Lung microvascular endothelial cell (primary cell): Measurements from ENCODE around the gene KIRREL3. TPM values are rescaled to one million over a fixed set of nuclear protein-coding genes. Genes with fewer than 3 reads are reported as not detected.

Experiments
- DNase-seq, 2 donors: peaks; one replicate each; pipeline versions ENCODE4 v3.0.0 to v3.0.0-alpha.2; 2010; ENCODE audit warnings: low read depth in 2 of 2
- total RNA-seq: library from RNA; depleted of rRNA; stranded (reverse); fragments of >200 nt; gene quantifications from 2 replicates; pipeline ENCODE4 v1.2.1, GENCODE V29; 2014

KIRREL3 gene
- total RNA-seq, 1 donor from 2014 or later = under 0.01 TPM

GRCh38 chr11:126874831-126875230 is 125.7 kb downstream of the KIRREL3 start:
- no peak for DNase-seq

DNA sequence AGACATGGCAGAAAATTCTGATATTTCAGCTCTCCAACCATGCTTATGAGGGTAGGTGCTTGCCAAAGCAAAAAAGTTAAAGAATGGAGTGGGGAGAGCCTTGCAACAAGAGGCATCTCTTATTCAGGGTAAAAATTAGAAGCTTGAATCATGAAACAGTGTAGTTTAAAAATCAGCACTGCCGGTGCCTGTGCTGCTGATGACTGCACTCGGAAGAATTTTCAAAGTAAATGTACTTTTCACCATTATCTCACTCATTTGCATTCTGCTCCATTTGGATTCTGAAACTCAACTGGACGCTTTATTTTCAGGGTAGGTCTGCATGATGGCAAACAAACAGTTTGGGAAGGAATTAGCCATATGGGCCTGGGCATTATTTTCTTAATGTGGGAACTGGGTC is 126.3 kb downstream of the KIRREL3 start:
- no peak for DNase-seq

DNA sequence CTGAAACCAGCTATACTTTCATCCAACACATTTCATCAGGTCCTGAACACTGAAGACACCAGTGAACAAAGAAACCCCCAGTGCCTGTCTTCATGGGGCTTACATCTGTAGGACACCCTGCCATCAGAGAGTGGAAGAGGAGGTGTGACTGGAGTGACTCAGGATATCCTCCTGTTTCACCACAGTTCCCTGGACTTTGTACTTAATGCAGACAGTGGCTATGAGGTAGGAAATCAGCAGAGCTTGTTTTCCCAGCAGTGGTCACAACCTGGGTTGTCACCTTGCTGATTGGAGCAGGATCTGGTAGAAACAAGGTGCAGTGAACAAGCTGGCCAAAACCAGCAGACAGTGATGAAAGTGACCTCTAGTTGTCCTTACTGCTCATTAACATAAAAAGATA is 128.8 kb downstream of the KIRREL3 start:
- no peak for DNase-seq

DNA sequence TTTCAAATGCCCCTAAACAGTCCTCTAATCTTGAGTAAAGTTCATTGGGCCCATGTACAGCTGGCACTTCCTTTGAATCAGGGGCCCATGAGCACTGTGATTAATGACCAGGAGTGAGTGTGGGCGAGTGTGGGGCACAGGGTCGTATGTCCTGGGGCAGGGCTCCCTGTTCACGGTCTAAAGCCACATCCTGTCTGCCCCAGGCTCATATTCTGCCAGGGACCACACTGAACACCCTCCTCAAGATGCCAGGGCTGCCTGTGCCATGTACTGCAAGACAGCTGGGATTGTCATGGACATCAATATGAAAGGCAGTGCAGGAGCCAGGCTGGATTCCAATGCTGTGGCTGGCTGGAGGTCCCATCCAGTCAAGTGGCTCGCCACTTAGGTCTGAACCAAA is 130.5 kb downstream of the KIRREL3 start:
- no peak for DNase-seq

DNA sequence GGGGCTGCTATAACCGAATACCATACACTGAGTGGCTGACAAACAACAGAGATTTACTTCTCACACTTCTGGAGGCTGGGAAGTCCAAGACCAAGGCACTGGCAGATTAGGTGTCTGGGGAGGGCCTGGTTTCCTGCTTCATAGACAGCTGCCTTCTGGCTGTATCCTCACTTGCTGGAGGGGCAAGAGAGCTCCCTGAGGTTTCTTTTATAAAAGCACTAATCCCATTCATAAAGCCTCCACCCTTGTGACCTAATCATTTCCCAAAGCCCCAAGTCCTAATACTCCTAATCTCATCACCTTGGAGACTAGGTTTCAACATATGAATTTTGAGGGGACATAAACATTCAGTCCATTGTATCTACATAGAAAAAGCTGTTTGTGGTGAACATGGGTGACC is 131.8 kb downstream of the KIRREL3 start:
- DNase-seq = no peak

- DNase-seq = no peak
Observed at GRCh38 chr11:126864934-126865333, 135.6 kb downstream of the KIRREL3 start.

- DNase-seq = no peak
Observed at GRCh38 chr11:126863294-126863997, 137.1 kb downstream of the KIRREL3 start.

DNA sequence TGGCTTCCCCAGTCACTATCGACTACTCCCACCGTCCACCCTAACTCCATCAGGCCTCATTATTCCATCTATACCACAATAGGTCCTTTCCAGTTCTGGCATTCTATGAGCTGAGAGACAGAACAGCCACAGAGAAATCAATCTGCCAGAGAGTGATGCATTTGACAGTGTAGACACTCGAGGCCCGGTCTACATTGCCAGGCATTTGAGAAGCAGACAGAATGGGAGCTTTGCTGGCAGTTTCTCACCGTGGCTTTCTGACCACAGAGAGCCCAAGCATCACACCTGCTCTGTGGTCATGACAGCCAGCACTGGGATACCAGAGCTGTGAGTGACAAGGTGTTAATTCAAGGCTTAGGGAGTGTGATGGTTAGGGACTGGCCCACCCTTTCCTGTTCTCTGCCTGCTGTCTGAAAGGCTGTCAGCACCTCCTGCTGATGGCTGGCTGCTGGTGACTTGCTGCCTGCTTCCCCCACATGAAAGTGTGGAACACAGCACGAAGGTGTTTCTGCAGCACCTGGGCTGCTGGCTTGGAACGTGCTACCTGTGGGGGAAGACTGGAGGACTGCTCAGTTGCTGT is 137.8 kb downstream of the KIRREL3 start:
- DNase-seq = no peak

- DNase-seq = no peak
Observed at GRCh38 chr11:126861796-126862459, 138.6 kb downstream of the KIRREL3 start.

- no peak for DNase-seq
Observed at GRCh38 chr11:126857860-126858808, 142.4 kb downstream of the KIRREL3 start.

DNA sequence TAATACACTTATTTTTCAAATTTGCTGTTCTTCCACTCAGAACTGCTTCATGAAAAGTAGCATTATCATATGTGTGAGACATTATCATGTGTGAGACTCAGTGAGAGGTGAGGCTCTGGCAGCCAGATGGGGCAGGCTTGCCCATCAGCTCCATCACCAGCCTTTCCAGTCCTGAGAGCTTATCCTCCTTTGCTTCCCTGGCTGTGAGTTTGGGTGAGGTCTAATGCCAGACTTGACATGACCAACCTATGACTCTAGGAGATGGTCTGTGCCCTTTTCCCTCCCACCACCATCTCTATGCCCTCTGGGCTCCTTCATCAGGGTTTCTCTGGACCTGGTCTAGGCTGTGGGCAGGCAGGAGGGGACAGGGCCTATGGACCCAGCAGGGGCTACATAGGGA is 145.0 kb downstream of the KIRREL3 start:
- DNase-seq = no peak

DNA sequence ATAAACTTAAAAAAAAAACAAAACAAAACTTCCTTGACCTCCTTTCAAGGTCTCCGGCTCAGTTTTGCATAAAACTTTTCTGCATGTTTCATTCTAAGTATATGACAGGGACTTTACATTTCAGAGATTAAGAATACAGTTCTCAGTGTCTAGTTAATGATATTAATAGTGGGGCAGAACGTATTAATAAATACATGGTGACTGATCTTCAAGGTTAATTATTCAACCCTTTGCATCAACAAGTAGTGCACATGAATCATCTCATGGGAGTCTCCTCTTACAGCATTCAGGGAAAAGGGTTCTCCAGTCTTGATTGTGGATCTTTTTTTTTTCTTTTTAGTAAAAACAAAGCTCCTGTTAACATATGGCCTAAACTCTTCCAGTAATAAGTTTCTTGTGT is 146.8 kb downstream of the KIRREL3 start:
- no peak for DNase-seq

DNA sequence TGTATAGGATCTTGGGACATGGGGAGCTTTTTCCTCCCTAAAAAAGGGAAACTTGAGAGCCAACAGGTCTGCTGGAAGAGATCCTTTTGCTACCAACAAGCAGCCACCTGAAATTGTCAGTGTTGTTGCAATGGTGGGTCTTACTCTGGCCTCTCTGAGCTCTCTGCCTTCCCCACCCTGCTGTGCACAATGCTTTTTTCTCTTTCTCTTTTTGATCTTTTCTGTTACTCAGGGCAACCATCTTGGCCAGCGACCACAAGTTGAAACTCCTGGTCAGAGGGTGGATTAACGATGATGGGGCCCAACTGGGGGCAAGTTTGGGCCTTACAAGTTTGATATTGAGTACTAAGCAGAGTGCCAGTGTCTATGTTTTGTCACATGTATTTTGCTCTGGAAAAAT is 155.8 kb downstream of the KIRREL3 start:
- no peak for DNase-seq

DNA sequence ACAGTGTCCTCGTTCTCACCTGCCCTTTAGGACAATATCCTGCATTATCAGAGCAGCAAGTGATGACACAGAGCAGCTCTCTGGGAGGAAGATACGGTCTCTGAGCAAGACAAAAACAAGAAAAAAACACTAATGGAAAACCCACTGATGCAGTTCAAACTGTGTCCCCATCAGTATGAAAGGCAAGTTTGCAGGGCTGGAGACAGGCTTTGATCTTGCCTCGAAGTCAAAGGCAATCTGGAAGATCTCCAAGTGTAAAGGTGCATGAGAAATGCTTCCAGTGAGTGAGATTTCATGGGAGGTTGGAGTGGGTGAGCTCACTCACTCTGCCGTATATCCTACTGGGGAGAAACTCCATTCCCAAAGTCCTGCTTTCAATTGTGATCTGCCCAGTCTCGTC is 157.5 kb downstream of the KIRREL3 start:
- DNase-seq = no peak

GRCh38 chr11:126841999-126842398 is 158.6 kb downstream of the KIRREL3 start:
- no peak for DNase-seq

DNA sequence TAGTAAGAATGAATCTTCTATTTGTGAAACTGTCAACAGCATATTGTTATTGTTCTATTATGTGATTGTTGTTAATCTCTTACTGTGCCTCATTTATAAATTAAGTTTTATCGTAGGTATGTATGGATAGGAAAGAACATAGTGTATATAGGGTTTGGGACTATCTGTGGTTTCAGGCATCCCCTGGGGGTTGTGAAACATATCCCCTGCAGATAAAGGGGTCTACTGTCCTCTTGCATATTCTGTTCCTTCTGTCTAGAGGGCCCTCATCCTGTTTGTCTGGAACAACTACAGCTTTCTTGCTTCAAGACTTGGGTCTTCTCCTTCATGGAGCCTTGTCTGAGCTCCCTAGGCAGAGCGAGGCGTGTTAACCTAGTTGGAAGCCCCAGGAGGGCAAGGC is 159.6 kb downstream of the KIRREL3 start:
- no peak for DNase-seq

GRCh38 chr11:126840201-126840886 is 160.2 kb downstream of the KIRREL3 start:
- no peak for DNase-seq

DNA sequence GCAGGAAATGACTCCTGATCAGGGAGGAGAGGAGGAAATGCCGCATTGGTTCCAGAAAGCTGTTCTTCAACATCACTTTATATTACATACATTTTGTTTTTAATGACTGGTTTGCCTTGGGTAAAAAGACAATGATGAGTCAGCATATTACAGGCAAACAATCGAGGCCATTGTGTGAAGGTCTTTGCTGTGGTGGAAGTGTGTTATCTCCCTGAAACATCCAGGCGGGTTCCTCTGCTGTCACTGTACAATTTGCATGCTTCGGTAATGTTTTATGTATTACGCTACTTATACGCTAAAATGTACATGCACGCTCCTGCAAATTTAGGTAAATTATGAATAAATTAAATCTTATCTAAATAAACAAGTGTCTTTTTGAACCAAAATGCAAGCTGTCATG is 161.1 kb downstream of the KIRREL3 start:
- DNase-seq = no peak

GRCh38 chr11:126838779-126839178 is 161.8 kb downstream of the KIRREL3 start:
- DNase-seq = no peak

GRCh38 chr11:126837581-126837980 is 163.0 kb downstream of the KIRREL3 start:
- no peak for DNase-seq

DNA sequence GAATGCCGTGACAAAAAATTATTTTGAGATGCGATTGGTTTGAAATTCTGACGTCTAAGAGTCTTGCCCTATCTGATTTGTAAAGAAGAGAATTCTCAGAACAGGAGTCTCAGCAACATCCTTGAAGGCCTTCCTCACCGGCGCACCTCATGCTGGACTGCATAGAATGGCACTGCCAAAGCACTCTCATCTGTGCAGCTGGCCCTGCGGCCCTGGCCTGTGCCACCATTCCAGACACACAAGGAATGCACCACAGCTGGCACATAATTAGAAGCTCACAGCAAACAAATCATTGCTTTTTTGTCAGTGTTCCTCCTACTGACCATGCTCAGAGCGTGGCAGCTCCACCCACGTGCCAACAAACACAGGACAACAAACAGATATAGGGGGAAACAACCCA is 166.0 kb downstream of the KIRREL3 start:
- DNase-seq = no peak
